H4 (cell line): ENCODE measurements around the gene GPR82. TPM values are rescaled to one million over a fixed set of nuclear protein-coding genes. Genes with fewer than 3 reads are reported as not detected.

Source experiments
- total RNA-seq: library from RNA; depleted of rRNA; stranded (reverse); fragments of >200 nt; shearing (Covaris generic); gene quantifications from 2 replicates; pipeline ENCODE4 v1.2.3, GENCODE V29; 2014; rRNA removed

GPR82 gene
- total RNA-seq, 1 experiment from 2014 or later = not detected

Other genes with a start within 250 kb of the GPR82 start
- gene GPR34, start 35.2 kb upstream of the GPR82 start, total RNA-seq = not detected in 2 replicates
- 19.8 and 21.7 TPM in 2 replicates for gene CASK, start 199.4 kb downstream of the GPR82 start, total RNA-seq